ENCODE measurements around the gene EIF4ENIF1. TPM values are rescaled to one million over a fixed set of nuclear protein-coding genes. Genes with fewer than 3 reads are reported as not detected.
"Not testable (repeated sequence)": the region's sequence is repeated elsewhere in the genome, so short reads cannot be mapped to it uniquely, and the experiment has no call there.

The EIF4ENIF1 gene
- total RNA-seq, 4 donors from 2014 or later = 12.7 to 33.8 (median 22.5) TPM

GRCh38 chr22:31490496-31490925, 869 bp upstream of the EIF4ENIF1 start:
- peaks cover 38% of the 10 kb centered on the region for H3K4me1 ChIP-seq
- H3K9me3 ChIP-seq = no peaks in the 10 kb centered on the region
- no peak for TF ChIP-seq POLR2A (IDR thresholded peaks at IDR 0.05)
- TF ChIP-seq CTCF (IDR thresholded peaks at IDR 0.05) = no peak
- TF ChIP-seq POLR2AphosphoS5 (IDR thresholded peaks at IDR 0.05) = no peak
- no peak for TF ChIP-seq EP300 (IDR thresholded peaks at IDR 0.05)
- WGBS = 3% methylated on average over 15 of the region's 15 CpGs
- peaks cover 6% of the 10 kb centered on the region for H3K36me3 ChIP-seq
- H3K4me3 ChIP-seq = peak overlapping the region; percentile 91
- H3K27ac ChIP-seq = peak overlapping the region; percentile 97
- no peak for DNase-seq (ENCODE audit: low spot score in 2 of 2)
- H3K27me3 ChIP-seq = no peaks in the 10 kb centered on the region

DNA sequence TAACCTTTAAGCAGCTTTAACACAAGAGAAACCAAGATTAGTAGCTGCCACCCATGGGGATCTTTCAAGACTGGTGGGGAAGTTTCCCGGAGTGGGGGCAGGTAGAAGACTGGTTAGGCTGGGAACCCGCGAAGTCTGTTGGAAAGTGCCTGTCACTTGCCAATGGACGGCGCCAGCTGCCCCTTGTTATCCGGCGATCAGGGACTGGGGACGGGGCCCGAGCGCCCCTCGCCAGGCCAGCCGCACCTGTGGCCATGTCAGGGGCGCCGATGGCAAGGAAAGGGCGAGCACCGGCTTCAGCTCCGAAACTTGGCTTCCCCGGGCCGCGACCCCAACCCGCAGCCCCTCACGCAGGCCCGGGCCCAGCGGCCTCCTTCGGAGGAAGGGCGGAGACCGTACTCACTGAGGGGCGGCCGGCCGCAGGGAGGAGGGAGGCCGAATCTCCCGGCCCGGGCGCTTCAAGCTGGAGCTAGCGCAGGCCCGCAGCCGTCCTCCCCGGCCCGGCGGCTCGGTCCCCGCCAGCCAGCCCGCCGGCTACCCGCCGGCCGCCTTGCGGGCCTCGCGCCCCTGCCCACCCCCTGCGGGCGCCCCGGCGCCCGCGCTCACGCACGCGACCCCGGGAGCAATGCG, 539 bp downstream of the EIF4ENIF1 start:
- peaks cover 14% of the 10 kb centered on the region for H3K36me3 ChIP-seq
- peak overlapping the region; percentile 97 for H3K27ac ChIP-seq
- H3K4me3 ChIP-seq = peak overlapping the region; percentile 91
- H3K4me1 ChIP-seq = peaks cover 33% of the 10 kb centered on the region
- no peaks in the 10 kb centered on the region for H3K9me3 ChIP-seq
- TF ChIP-seq POLR2AphosphoS5 (IDR thresholded peaks at IDR 0.05) = no peak
- no peak for TF ChIP-seq CTCF (IDR thresholded peaks at IDR 0.05)
- TF ChIP-seq POLR2A (IDR thresholded peaks at IDR 0.05) = no peak
- no peak for TF ChIP-seq EP300 (IDR thresholded peaks at IDR 0.05)
- 0% methylated on average over 10 of the region's 61 CpGs for WGBS
- no peaks in the 10 kb centered on the region for H3K27me3 ChIP-seq
- peak in 1 of 2 donors; percentile 70 for DNase-seq (ENCODE audit: low spot score in 2 of 2)

DNA sequence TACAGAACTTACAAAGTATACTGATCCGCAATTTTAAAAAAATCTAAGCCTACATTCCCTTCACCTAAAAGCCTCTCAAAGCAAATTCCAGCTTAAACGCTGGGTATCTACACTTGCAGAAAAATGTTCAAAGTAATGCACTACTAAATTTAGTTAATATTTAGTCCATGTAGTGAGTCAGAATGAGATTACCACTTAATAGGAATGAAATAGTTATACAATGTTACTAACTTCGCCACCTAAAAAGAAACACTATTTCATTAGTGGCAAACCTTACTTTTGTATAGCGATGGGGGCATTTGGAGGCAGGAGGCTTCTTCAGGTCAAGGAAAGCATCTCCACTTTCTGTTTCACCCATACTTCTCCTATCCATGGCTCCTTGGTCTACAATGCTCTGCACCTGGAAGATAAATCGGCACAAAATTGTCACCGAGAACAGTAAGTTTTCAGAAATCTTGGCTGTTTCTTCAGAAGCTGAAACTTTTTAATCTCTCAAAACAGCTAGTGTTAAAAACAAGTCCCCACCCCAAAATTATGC, 1.2 kb downstream of the EIF4ENIF1 start:
- no peaks in the 10 kb centered on the region for H3K9me3 ChIP-seq
- peak overlapping the region; percentile 91 for H3K4me3 ChIP-seq
- H3K27me3 ChIP-seq = no peaks in the 10 kb centered on the region
- peaks cover 33% of the 10 kb centered on the region for H3K4me1 ChIP-seq
- TF ChIP-seq POLR2AphosphoS5 (IDR thresholded peaks at IDR 0.05) (no peak), POLR2A (IDR thresholded peaks at IDR 0.05) (no peak), CTCF (IDR thresholded peaks at IDR 0.05) (no peak), EP300 (IDR thresholded peaks at IDR 0.05) (no peak)
- no peak overlapping the region for H3K27ac ChIP-seq
- H3K36me3 ChIP-seq = peaks cover 14% of the 10 kb centered on the region
- DNase-seq (ENCODE audit: low spot score in 2 of 2) = no peak
- WGBS = 73% methylated on average over 6 of the region's 6 CpGs

- H3K27ac ChIP-seq = no peak overlapping the region
- H3K27me3 ChIP-seq = no peaks in the 10 kb centered on the region
- no peak for TF ChIP-seq POLR2A (IDR thresholded peaks at IDR 0.05)
- no peak for TF ChIP-seq POLR2AphosphoS5 (IDR thresholded peaks at IDR 0.05)
- no peak for TF ChIP-seq EP300 (IDR thresholded peaks at IDR 0.05)
- TF ChIP-seq CTCF (IDR thresholded peaks at IDR 0.05) = no peak
- no peak overlapping the region for H3K4me3 ChIP-seq
- peaks cover 30% of the 10 kb centered on the region for H3K4me1 ChIP-seq
- 84% methylated on average over 2 of the region's 2 CpGs for WGBS
- no peak for DNase-seq (ENCODE audit: low spot score in 2 of 2)
- H3K36me3 ChIP-seq = peaks cover 21% of the 10 kb centered on the region
- no peaks in the 10 kb centered on the region for H3K9me3 ChIP-seq
These were observed 2.7 kb downstream of the EIF4ENIF1 start for GRCh38 chr22:31486951-31487350.

DNA sequence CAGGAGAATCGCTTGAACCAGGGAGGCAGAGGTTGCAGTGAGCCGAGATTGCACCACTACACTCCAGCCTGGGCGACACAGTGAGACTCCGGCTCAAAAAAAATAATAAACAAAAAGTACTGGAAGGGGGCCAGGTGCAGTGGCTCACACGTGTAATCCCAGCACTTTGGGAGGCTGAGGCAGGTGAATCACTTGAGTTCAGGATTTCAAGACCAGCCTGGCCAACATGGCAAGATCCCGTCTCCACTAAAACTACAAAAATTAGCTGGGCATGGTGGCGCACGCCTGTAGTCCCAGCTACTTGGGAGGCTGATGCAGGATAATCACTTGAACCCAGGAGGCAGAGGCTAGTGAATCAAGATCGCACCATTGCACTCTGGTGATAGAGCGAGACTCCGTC, 3.3 kb downstream of the EIF4ENIF1 start:
- not testable (repeated sequence) for H3K27me3 ChIP-seq; H3K27ac ChIP-seq; H3K9me3 ChIP-seq; DNase-seq (ENCODE audit: low spot score in 2 of 2); H3K4me3 ChIP-seq
- peaks cover 27% of the 10 kb centered on the region for H3K36me3 ChIP-seq
- H3K4me1 ChIP-seq = peaks cover 24% of the 10 kb centered on the region
- WGBS = 96% methylated on average over 11 of the region's 11 CpGs

GRCh38 chr22:31482470-31482869, 7.2 kb downstream of the EIF4ENIF1 start:
- H3K36me3 ChIP-seq = peaks cover 58% of the 10 kb centered on the region
- H3K27ac ChIP-seq; H3K27me3 ChIP-seq; H3K4me3 ChIP-seq; H3K4me1 ChIP-seq; DNase-seq (ENCODE audit: low spot score in 2 of 2); H3K9me3 ChIP-seq: not testable (repeated sequence)
- 86% methylated on average over 8 of the region's 8 CpGs for WGBS
